ENCODE results near the gene TFEB.

DNA sequence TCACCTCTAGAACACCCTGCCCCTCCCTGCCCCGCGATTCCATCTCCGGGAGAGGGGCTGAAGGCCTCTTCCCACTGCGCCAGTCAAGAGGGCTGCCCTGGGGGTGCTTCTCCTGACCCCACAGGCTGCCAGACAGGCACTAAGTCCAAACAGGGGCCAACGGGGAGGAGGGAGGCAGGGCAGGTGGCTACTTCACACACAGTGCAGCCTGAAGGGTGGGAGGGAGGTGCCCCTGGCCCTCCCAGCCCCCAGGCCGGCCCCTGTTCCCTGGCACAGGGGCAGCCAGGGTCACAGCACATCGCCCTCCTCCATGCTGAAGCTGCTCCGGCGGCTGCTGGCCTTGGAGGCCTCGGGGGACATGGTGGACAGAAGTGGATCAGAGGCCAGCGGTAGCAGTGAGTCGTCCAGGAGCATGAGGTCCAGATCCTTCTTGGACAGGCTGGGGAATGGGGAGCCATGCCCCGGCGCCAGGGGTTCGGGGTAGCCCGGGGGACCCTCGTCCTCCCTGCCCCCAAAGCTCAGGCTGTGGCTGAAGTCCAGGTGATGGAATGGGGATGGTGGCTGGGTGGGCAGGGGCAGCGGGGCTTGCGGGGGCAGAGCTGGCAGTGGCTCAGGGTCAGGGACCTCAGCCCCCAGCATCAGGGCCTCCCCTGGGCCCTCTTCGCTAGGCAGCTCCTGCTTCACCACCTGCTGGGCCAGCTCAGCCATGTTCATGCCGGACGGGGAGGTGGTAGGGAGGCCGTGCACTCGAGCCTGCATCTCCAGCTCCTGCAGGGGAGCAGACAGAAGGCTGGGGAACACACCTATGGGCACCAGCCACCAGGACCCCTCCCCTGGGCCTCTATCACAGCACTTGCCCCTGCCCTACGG, 50.9 kb downstream of the TFEB start:
- TF ChIP-seq POLR2A (IDR thresholded peaks at IDR 0.05; ENCODE audit: low read depth): no peak
- TF ChIP-seq, protein P1, sequence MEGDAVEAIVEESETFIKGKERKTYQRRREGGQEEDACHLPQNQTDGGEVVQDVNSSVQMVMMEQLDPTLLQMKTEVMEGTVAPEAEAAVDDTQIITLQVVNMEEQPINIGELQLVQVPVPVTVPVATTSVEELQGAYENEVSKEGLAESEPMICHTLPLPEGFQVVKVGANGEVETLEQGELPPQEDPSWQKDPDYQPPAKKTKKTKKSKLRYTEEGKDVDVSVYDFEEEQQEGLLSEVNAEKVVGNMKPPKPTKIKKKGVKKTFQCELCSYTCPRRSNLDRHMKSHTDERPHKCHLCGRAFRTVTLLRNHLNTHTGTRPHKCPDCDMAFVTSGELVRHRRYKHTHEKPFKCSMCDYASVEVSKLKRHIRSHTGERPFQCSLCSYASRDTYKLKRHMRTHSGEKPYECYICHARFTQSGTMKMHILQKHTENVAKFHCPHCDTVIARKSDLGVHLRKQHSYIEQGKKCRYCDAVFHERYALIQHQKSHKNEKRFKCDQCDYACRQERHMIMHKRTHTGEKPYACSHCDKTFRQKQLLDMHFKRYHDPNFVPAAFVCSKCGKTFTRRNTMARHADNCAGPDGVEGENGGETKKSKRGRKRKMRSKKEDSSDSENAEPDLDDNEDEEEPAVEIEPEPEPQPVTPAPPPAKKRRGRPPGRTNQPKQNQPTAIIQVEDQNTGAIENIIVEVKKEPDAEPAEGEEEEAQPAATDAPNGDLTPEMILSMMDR (IDR thresholded peaks at IDR 0.05): no peak

Data from esophagus muscularis mucosa (tissue), 3 donors.